HepG2 (cell line): ENCODE measurements around the gene OSGIN1. TPM values are rescaled to one million over a fixed set of nuclear protein-coding genes. Genes with fewer than 3 reads are reported as not detected.

Experiments
- ASH2L ChIP-seq: fragments of 300-600, 200-600 bp; sonication (generic); IDR thresholded peaks from 2 replicates; pipeline ENCODE4 v1.7.0; 2017; ENCODE audit warnings: low read depth, mild to moderate bottlenecking, moderate library complexity, mixed read lengths, low read length; ENCODE audit not compliant: insufficient read length
- CHD4 ChIP-seq: fragments of 200-600 bp; sonication (generic); IDR thresholded peaks from 2 replicates; pipeline ENCODE4 v1.7.0; 2017; ENCODE audit warnings: mild to moderate bottlenecking, low read length, borderline replicate concordance
- ETV6 ChIP-seq: sonication (generic); formaldehyde crosslinking; conservative IDR thresholded peaks from 2 replicates; pipeline ENCODE4 v1.4.0; 2020; ENCODE audit warnings: missing genetic modification reagents
- HMG20A ChIP-seq: IDR thresholded peaks from 2 replicates; pipeline ENCODE4 v1.6.1; 2016; ENCODE audit warnings: borderline replicate concordance
- JUNB ChIP-seq: sonication (generic); formaldehyde crosslinking; IDR thresholded peaks from 2 replicates; pipeline ENCODE4 v1.8.0; 2022; ENCODE audit warnings: missing genetic modification reagents, mild to moderate bottlenecking, borderline replicate concordance
- KDM2A ChIP-seq: sonication (generic); formaldehyde crosslinking; IDR thresholded peaks from 2 replicates; pipeline ENCODE4 v1.4.0; 2020; ENCODE audit warnings: low read depth, missing genetic modification reagents, borderline replicate concordance
- MYC ChIP-seq: sonication (generic); formaldehyde crosslinking; IDR thresholded peaks from 2 replicates; pipeline ENCODE4 v1.9.0; 2021; ENCODE audit warnings: missing genetic modification reagents, borderline replicate concordance
- PHF8 ChIP-seq: sonication (generic); formaldehyde crosslinking; IDR thresholded peaks from 2 replicates; pipeline ENCODE4 v1.5.0; 2020; ENCODE audit warnings: missing genetic modification reagents
- STAG1 ChIP-seq: sonication (generic); formaldehyde crosslinking; IDR thresholded peaks from 2 replicates; pipeline ENCODE4 v1.4.0; 2020; ENCODE audit warnings: missing genetic modification reagents
- ZBTB7A ChIP-seq: sonication (generic); formaldehyde crosslinking; IDR thresholded peaks from 2 replicates; pipeline ENCODE4 v1.8.0; 2022; ENCODE audit warnings: mild to moderate bottlenecking, missing genetic modification reagents
- ZNF124 ChIP-seq: sonication (generic); formaldehyde crosslinking; IDR thresholded peaks from 2 replicates; pipeline ENCODE4 v1.4.0; 2020; ENCODE audit warnings: missing genetic modification reagents
- ZNF143 ChIP-seq: sonication (generic); formaldehyde crosslinking; IDR thresholded peaks from 2 replicates; pipeline ENCODE4 v1.4.0; 2020; ENCODE audit warnings: missing genetic modification reagents
- polyA plus RNA-seq, 8 experiments: library from polyadenylated mRNA; depleted of rRNA in 3 of 8; stranded (reverse) in 7 of 8; unstranded in 1 of 8; fragments of >200 nt; fragmentation: Illumina TruSeq in 4 of 8; extraction: Trizol in 4 of 8; gene quantifications; 2 replicates each; pipeline versions ENCODE4 v1.2.1 to v1.2.3, GENCODE V29; 2011 to 2016; ENCODE audit warnings: low read depth in 4 of 8, missing spikeins in 1 of 8, mixed read lengths in 1 of 8; ENCODE audit not compliant: insufficient read depth in 1 of 8
- total RNA-seq, 5 experiments: library from RNA; depleted of rRNA; stranded (reverse); fragments of >200 nt; fragmentation: Illumina TruSeq; extraction: Trizol; gene quantifications; 2 replicates each; pipeline ENCODE4 v1.2.3, GENCODE V29; 2016; ENCODE audit warnings: low read depth in 1 of 5
- TF ChIP-seq, protein P1 (sequence below): sonication (generic); formaldehyde crosslinking; IDR thresholded peaks from 2 replicates; pipeline ENCODE4 v1.4.0; 2020; ENCODE audit warnings: mild to moderate bottlenecking, missing genetic modification reagents
- TF ChIP-seq, protein P2 (sequence below): IDR thresholded peaks from 2 replicates; pipeline ENCODE4 v1.6.1; 2016
- TF ChIP-seq, protein P3 (sequence below): sonication (generic); formaldehyde crosslinking; IDR thresholded peaks from 2 replicates; pipeline ENCODE4 v1.4.0; 2020; ENCODE audit warnings: missing genetic modification reagents, borderline replicate concordance
- TF ChIP-seq, protein P4 (sequence below): sonication (generic); formaldehyde crosslinking; IDR thresholded peaks from 2 replicates; pipeline ENCODE4 v1.5.0; 2020; ENCODE audit warnings: missing genetic modification reagents, mild to moderate bottlenecking, borderline replicate concordance
- TF ChIP-seq, protein P5 (sequence below): sonication (generic); formaldehyde crosslinking; IDR thresholded peaks from 2 replicates; pipeline ENCODE4 v1.5.0; 2020; ENCODE audit warnings: mild to moderate bottlenecking, missing genetic modification reagents

OSGIN1 gene
- total and polyA plus RNA-seq, 2 of the 13 experiments (the other 11 are each of a cell fraction or from before 2014, with no cell fraction given), result 20.5 to 27.1 TPM

DNA sequence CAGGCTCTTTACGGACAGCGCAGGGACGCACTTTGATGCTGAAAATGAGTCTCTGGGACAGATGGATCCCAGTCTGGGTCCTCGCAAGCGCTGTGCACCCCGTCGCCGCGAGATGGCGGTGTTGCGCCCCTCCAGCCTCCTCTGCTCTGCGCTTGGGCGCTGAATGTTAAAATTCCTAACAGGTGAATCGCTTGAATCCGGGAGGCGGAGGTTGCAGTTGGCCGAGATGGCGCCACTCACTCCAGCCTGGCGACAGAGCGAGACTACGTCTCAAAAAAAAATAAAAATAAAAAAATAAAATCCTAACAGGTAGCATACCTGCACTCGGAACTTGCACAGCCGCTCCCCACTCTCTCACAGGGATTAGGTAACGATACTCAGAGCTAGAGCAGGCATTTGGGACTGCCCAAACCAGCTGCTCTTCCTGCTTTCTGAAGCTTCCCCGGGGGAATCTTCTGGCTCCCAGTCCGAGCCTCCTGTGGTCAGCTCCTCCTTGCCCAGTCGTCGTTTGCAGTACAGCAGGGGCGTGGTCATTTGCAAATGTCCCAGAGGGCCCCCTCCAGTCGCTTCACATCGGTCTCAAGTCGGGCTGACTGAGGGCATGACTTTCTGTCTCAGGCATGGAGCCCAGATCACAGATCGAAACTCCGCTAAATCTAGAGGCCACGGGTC, 26.2 kb upstream of the OSGIN1 start (continued):
- TF ChIP-seq, protein P1, sequence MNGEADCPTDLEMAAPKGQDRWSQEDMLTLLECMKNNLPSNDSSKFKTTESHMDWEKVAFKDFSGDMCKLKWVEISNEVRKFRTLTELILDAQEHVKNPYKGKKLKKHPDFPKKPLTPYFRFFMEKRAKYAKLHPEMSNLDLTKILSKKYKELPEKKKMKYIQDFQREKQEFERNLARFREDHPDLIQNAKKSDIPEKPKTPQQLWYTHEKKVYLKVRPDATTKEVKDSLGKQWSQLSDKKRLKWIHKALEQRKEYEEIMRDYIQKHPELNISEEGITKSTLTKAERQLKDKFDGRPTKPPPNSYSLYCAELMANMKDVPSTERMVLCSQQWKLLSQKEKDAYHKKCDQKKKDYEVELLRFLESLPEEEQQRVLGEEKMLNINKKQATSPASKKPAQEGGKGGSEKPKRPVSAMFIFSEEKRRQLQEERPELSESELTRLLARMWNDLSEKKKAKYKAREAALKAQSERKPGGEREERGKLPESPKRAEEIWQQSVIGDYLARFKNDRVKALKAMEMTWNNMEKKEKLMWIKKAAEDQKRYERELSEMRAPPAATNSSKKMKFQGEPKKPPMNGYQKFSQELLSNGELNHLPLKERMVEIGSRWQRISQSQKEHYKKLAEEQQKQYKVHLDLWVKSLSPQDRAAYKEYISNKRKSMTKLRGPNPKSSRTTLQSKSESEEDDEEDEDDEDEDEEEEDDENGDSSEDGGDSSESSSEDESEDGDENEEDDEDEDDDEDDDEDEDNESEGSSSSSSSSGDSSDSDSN (CRISPR knock-in tag), result 0 out of 2 replicates have a peak, but pooled peaks have one; percentile 35
- TF ChIP-seq ZBTB7A (CRISPR knock-in tag) (no peak), ZNF143 (no peak), ZNF124 (0 out of 2 replicates have a peak, but pooled peaks have one; percentile 48), KDM2A (CRISPR knock-in tag) (peak; percentile 94), ETV6 (CRISPR knock-in tag) (no peak), JUNB (CRISPR knock-in tag) (no peak), MYC (CRISPR knock-in tag) (peak; percentile 22; the same call in 1 of the 2 replicates), ASH2L (no peak), PHF8 (CRISPR knock-in tag) (0 out of 2 replicates have a peak, but pooled peaks have one; percentile 27), CHD4 (no peak), STAG1 (peak; percentile 93), HMG20A (CRISPR knock-in tag) (no peak)
- TF ChIP-seq, protein P2, sequence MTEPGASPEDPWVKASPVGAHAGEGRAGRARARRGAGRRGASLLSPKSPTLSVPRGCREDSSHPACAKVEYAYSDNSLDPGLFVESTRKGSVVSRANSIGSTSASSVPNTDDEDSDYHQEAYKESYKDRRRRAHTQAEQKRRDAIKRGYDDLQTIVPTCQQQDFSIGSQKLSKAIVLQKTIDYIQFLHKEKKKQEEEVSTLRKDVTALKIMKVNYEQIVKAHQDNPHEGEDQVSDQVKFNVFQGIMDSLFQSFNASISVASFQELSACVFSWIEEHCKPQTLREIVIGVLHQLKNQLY, result no peak
- TF ChIP-seq, protein P3, sequence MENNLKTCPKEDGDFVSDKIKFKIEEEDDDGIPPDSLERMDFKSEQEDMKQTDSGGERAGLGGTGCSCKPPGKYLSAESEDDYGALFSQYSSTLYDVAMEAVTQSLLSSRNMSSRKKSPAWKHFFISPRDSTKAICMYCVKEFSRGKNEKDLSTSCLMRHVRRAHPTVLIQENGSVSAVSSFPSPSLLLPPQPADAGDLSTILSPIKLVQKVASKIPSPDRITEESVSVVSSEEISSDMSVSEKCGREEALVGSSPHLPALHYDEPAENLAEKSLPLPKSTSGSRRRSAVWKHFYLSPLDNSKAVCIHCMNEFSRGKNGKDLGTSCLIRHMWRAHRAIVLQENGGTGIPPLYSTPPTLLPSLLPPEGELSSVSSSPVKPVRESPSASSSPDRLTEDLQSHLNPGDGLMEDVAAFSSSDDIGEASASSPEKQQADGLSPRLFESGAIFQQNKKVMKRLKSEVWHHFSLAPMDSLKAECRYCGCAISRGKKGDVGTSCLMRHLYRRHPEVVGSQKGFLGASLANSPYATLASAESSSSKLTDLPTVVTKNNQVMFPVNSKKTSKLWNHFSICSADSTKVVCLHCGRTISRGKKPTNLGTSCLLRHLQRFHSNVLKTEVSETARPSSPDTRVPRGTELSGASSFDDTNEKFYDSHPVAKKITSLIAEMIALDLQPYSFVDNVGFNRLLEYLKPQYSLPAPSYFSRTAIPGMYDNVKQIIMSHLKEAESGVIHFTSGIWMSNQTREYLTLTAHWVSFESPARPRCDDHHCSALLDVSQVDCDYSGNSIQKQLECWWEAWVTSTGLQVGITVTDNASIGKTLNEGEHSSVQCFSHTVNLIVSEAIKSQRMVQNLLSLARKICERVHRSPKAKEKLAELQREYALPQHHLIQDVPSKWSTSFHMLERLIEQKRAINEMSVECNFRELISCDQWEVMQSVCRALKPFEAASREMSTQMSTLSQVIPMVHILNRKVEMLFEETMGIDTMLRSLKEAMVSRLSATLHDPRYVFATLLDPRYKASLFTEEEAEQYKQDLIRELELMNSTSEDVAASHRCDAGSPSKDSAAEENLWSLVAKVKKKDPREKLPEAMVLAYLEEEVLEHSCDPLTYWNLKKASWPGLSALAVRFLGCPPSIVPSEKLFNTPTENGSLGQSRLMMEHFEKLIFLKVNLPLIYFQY (CRISPR knock-in tag), result no peak
- TF ChIP-seq, protein P4, sequence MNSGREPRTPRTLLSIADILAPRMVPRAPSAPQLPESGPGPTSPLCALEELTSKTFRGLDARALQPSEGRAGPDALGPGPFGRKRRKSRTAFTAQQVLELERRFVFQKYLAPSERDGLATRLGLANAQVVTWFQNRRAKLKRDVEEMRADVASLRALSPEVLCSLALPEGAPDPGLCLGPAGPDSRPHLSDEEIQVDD (CRISPR knock-in tag), result no peak
- TF ChIP-seq, protein P5, sequence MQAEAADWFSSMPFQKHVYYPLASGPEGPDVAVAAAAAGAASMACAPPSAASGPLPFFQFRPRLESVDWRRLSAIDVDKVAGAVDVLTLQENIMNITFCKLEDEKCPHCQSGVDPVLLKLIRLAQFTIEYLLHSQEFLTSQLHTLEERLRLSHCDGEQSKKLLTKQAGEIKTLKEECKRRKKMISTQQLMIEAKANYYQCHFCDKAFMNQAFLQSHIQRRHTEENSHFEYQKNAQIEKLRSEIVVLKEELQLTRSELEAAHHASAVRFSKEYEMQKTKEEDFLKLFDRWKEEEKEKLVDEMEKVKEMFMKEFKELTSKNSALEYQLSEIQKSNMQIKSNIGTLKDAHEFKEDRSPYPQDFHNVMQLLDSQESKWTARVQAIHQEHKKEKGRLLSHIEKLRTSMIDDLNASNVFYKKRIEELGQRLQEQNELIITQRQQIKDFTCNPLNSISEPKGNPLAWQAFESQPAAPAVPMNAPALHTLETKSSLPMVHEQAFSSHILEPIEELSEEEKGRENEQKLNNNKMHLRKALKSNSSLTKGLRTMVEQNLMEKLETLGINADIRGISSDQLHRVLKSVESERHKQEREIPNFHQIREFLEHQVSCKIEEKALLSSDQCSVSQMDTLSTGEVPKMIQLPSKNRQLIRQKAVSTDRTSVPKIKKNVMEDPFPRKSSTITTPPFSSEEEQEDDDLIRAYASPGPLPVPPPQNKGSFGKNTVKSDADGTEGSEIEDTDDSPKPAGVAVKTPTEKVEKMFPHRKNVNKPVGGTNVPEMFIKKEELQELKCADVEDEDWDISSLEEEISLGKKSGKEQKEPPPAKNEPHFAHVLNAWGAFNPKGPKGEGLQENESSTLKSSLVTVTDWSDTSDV (CRISPR knock-in tag), result no peak
